ENCODE data around the gene DLX4.

DLX4 gene

GRCh38 chr17:49959183-49959935 lies 9.6 kb upstream of the DLX4 start:
- H3K4me3 ChIP-seq (replicated peaks; ENCODE audit: low read depth, low read length), result no peak overlapping the region
- no peak for DNase-seq (ENCODE audit: extremely low read depth, low read depth)
- TF ChIP-seq CTCF (IDR thresholded peaks at IDR 0.05; ENCODE audit: low read depth, low read length, missing control alignments), result no peak

GRCh38 chr17:49962599-49963308 lies 6.2 kb upstream of the DLX4 start:
- no peak for TF ChIP-seq CTCF (IDR thresholded peaks at IDR 0.05; ENCODE audit: low read depth, low read length, missing control alignments)
- no peak for DNase-seq (ENCODE audit: extremely low read depth, low read depth)

GRCh38 chr17:49963309-49963625 lies 5.7 kb upstream of the DLX4 start:
- no peak for DNase-seq (ENCODE audit: extremely low read depth, low read depth)
- no peak overlapping the region for H3K4me3 ChIP-seq (replicated peaks; ENCODE audit: low read depth, low read length)
- TF ChIP-seq CTCF (IDR thresholded peaks at IDR 0.05; ENCODE audit: low read depth, low read length, missing control alignments), result no peak

More at GRCh38 chr17:49962599-49963308, 6.2 kb upstream of the DLX4 start:
- H3K4me3 ChIP-seq (replicated peaks; ENCODE audit: low read depth, low read length), result no peak overlapping the region

- H3K4me3 ChIP-seq (replicated peaks; ENCODE audit: low read depth, low read length), result no peak overlapping the region
- TF ChIP-seq CTCF (IDR thresholded peaks at IDR 0.05; ENCODE audit: low read depth, low read length, missing control alignments), result no peak
- no peak for DNase-seq (ENCODE audit: extremely low read depth, low read depth)
These were observed 5.2 kb upstream of the DLX4 start for GRCh38 chr17:49963626-49964302.

- no peak for TF ChIP-seq CTCF (IDR thresholded peaks at IDR 0.05; ENCODE audit: low read depth, low read length, missing control alignments)
- no peak overlapping the region for H3K4me3 ChIP-seq (replicated peaks; ENCODE audit: low read depth, low read length)
- no peak for DNase-seq (ENCODE audit: extremely low read depth, low read depth)
These were observed 4.7 kb upstream of the DLX4 start for GRCh38 chr17:49964303-49964768.

GRCh38 chr17:49964769-49965523 lies 4.0 kb upstream of the DLX4 start:
- TF ChIP-seq CTCF (IDR thresholded peaks at IDR 0.05; ENCODE audit: low read depth, low read length, missing control alignments), result no peak
- DNase-seq (ENCODE audit: extremely low read depth, low read depth), result no peak
- no peak overlapping the region for H3K4me3 ChIP-seq (replicated peaks; ENCODE audit: low read depth, low read length)
